Pancreas (tissue), 10 donors: ENCODE results near the gene SH3YL1. TPM values are rescaled to one million over a fixed set of nuclear protein-coding genes. Genes with fewer than 3 reads are reported as not detected.

Experiments used
- ATAC-seq, 4 donors: fragments of 200-7000 bp; cut with Tn5 transposase; one replicate each; pipeline versions ENCODE4 v1.8.0 to v1.9.1; 2020; ENCODE audit warnings: mild to moderate bottlenecking in 4 of 4, moderate library complexity in 4 of 4
- DNase-seq, 6 donors: peaks; one replicate each; pipeline ENCODE4 v3.0.0-alpha.2; 2020
- FAIRE-seq: peaks from 2 replicates; lab custom pipeline; 2012; peaks lifted over from hg19 to GRCh38; lab: Jason Lieb, UNC
- H3K27ac ChIP-seq, 4 donors: fragments of 200-600 bp; sonication (generic); 1 replicate in 3 of 4; 2 replicates in 1 of 4; pipeline versions ENCODE4 v1.5.0 to v1.8.0; 2020
- H3K27me3 ChIP-seq, 4 donors: fragments of 200-600 bp; one replicate each; pipeline ENCODE4 v1.8.0; 2021
- H3K36me3 ChIP-seq, 3 donors: fragments of 200-600 bp; sonication (generic) in 1 of 3; one replicate each; pipeline versions ENCODE4 v1.5.0 to v1.8.0; 2020 to 2021
- H3K4me1 ChIP-seq, 3 donors: fragments of 200-600 bp; one replicate each; pipeline ENCODE4 v1.8.0; 2021
- H3K4me3 ChIP-seq, 4 donors: fragments of 200-600 bp; sonication (generic) in 2 of 4; one replicate each; pipeline versions ENCODE4 v1.5.0 to v1.8.0; 2020 to 2021
- H3K9me3 ChIP-seq, 4 donors: fragments of 200-600 bp; one replicate each; pipeline ENCODE4 v1.8.0; 2021
- CTCF ChIP-seq, 4 donors: fragments of 200-600 bp; sonication (generic) in 3 of 4; IDR thresholded peaks; one replicate each; pipeline versions ENCODE4 v1.5.0 to v1.8.0; 2021; ENCODE audit warnings: antibody characterized with exemption in 4 of 4
- WGBS, 2 donors: extraction: QIAGEN DNeasy Blood & Tissue Kit; methylation state at CpG; one replicate each; pipeline ENCODE4 v1.1.7; 2013; 5-methylcytosine and 5-hydroxymethylcytosine counted together
- intact Hi-C, 3 donors: fragments of 100-400 bp; cut with DNase I; formaldehyde crosslinking; loops; one replicate each; pipeline versions ENCODE4 v1.11.1 to v1.14.2; 2022
- polyA plus RNA-seq, 2 donors: library from polyadenylated mRNA; stranded (reverse); fragments of 200-250 nt; gene quantifications; one replicate each; pipeline ENCODE4 v1.2.3, GENCODE V29; 2013
- total RNA-seq, 6 donors: library from RNA; stranded (reverse); fragmentation: NEBNext Ultra II Directional in 4 of 6; extraction: Animal tissue kit (Norgen Biotek cat#: 25700) in 4 of 6; gene quantifications; one replicate each; pipeline versions ENCODE4 v1.2.1 to v1.2.4, GENCODE V29; 2021 to 2023
- donor health status: healthy with polysubstance abuse.
- donor health status: DM: no; HTN: no; CAD: no; lungs with moderate emphysema.
- donor health status: DM: no; HTN: no; CAD: no.
- donor health status: control.
- donor health status: control.
- donor health status: Bipolar disorder and iron deficiency.
- donor health status: DM: yes; HTN: yes; CAD: no.
- donor health status: DM: no; HTN: no; CAD: no.
- donor health status: DM: no; HTN: no; CAD: no.
- donor health status: DM: yes; HTN: yes; CAD: no.

The SH3YL1 gene
- total and polyA plus RNA-seq, 8 donors: 63.7 to 162 (median 119) TPM

GRCh38 chr2:282371-283263 lies 18.8 kb upstream of the SH3YL1 start:
- Histone ChIP-seq H3K27me3 (no peaks in the 10 kb centered on the region), H3K4me3 (no peak overlapping the region), H3K9me3 (no peaks in the 10 kb centered on the region), H3K27ac (no peak overlapping the region), H3K4me1 (peaks cover 21 to 45% (median 31%) of the 10 kb centered on the region in 3 donors), H3K36me3 (peaks cover 0 to 29% (median 22%) of the 10 kb centered on the region in 3 donors)
- intact Hi-C loops: no loop called here
- DNase-seq: no peak
- FAIRE-seq: no peak
- ATAC-seq: no peak
- no peak for TF ChIP-seq CTCF (IDR thresholded peaks at IDR 0.05)
- WGBS, 2 donors: 87 to 88% methylated on average over 12 of the region's 12 CpGs

GRCh38 chr2:281381-281780 lies 17.5 kb upstream of the SH3YL1 start:
- WGBS, 2 donors: 90 to 95% methylated on average over 9 of the region's 9 CpGs
- Histone ChIP-seq H3K27ac (peak overlapping the region in 3 of 4 donors; percentile 9 to 63 (median 63)), H3K4me3 (no peak overlapping the region), H3K4me1 (peaks cover 21 to 45% (median 31%) of the 10 kb centered on the region in 3 donors), H3K27me3 (no peaks in the 10 kb centered on the region), H3K9me3 (no peaks in the 10 kb centered on the region), H3K36me3 (peaks cover 0 to 31% (median 29%) of the 10 kb centered on the region in 3 donors)
- FAIRE-seq (no peak), ATAC-seq (no peak), DNase-seq (no peak)
- no peak for TF ChIP-seq CTCF (IDR thresholded peaks at IDR 0.05)
- intact Hi-C loops: no loop called here

- H3K4me1 ChIP-seq: peaks cover 25 to 45% (median 31%) of the 10 kb centered on the region in 3 donors
- H3K36me3 ChIP-seq: peaks cover 0 to 31% (median 29%) of the 10 kb centered on the region in 3 donors
- DNase-seq (peak in 3 of 6 donors; percentile 33 to 64 (median 50)), FAIRE-seq (no peak), ATAC-seq (peak; percentile 67 to 88 (median 84))
- WGBS, 2 donors: 17 to 21% methylated on average over 7 of the region's 7 CpGs
- no peaks in the 10 kb centered on the region for H3K27me3 ChIP-seq
- intact Hi-C loops: no loop called here
- no peaks in the 10 kb centered on the region for H3K9me3 ChIP-seq
- TF ChIP-seq CTCF (IDR thresholded peaks at IDR 0.05): no peak
- H3K4me3 ChIP-seq: no peak overlapping the region
- peak overlapping the region; percentile 9 to 63 (median 50) for H3K27ac ChIP-seq
Observed at GRCh38 chr2:280650-281110, 16.8 kb upstream of the SH3YL1 start.

GRCh38 chr2:279956-280649 lies 16.3 kb upstream of the SH3YL1 start:
- Histone ChIP-seq H3K9me3 (no peaks in the 10 kb centered on the region), H3K27me3 (no peaks in the 10 kb centered on the region), H3K36me3 (peaks cover 0 to 31% (median 29%) of the 10 kb centered on the region in 3 donors), H3K4me1 (peaks cover 26 to 45% (median 31%) of the 10 kb centered on the region in 3 donors), H3K27ac (peak overlapping the region in 3 of 4 donors; percentile 25 to 63 (median 37)), H3K4me3 (no peak overlapping the region)
- intact Hi-C loops: no loop called here
- ATAC-seq (peak in 2 of 4 donors; percentile 31 to 71), FAIRE-seq (no peak), DNase-seq (no peak)
- TF ChIP-seq CTCF (IDR thresholded peaks at IDR 0.05): no peak
- 18 to 19% methylated on average over 4 of the region's 4 CpGs for WGBS, 2 donors
